GM03348 (cell line): Measurements from ENCODE around the gene PAIP2.

Experiments used
- DNase-seq: peaks from one replicate; pipeline ENCODE4 v3.0.0; 2012; ENCODE audit warnings: low spot score

Gene PAIP2

GRCh38 chr5:139410993-139411828 lies 69.6 kb downstream of the PAIP2 start:
- peak; percentile 39 for DNase-seq

- DNase-seq, result no peak
Observed at GRCh38 chr5:139413153-139413552, 71.5 kb downstream of the PAIP2 start.

- DNase-seq, result no peak
Observed at GRCh38 chr5:139413963-139414362, 72.3 kb downstream of the PAIP2 start.

- DNase-seq, result no peak
Observed at GRCh38 chr5:139414581-139415130, 73.0 kb downstream of the PAIP2 start.

GRCh38 chr5:139415221-139415861 lies 73.7 kb downstream of the PAIP2 start:
- DNase-seq, result no peak

- DNase-seq, result no peak
Observed at GRCh38 chr5:139415869-139416268, 74.2 kb downstream of the PAIP2 start.

- no peak for DNase-seq
Observed at GRCh38 chr5:139416651-139417050, 75.0 kb downstream of the PAIP2 start.

- no peak for DNase-seq
Observed at GRCh38 chr5:139417214-139417613, 75.6 kb downstream of the PAIP2 start.

GRCh38 chr5:139418793-139419192 lies 77.1 kb downstream of the PAIP2 start:
- no peak for DNase-seq
